ENCODE data around the gene SLC9A8.

GRCh38 chr20:49919461-49919860, 106.8 kb downstream of the SLC9A8 start:
- TF ChIP-seq, protein P1, sequence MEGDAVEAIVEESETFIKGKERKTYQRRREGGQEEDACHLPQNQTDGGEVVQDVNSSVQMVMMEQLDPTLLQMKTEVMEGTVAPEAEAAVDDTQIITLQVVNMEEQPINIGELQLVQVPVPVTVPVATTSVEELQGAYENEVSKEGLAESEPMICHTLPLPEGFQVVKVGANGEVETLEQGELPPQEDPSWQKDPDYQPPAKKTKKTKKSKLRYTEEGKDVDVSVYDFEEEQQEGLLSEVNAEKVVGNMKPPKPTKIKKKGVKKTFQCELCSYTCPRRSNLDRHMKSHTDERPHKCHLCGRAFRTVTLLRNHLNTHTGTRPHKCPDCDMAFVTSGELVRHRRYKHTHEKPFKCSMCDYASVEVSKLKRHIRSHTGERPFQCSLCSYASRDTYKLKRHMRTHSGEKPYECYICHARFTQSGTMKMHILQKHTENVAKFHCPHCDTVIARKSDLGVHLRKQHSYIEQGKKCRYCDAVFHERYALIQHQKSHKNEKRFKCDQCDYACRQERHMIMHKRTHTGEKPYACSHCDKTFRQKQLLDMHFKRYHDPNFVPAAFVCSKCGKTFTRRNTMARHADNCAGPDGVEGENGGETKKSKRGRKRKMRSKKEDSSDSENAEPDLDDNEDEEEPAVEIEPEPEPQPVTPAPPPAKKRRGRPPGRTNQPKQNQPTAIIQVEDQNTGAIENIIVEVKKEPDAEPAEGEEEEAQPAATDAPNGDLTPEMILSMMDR (IDR thresholded peaks at IDR 0.05) = no peak
- TF ChIP-seq POLR2A (IDR thresholded peaks at IDR 0.05) = no peak
